Hepatocyte (in vitro differentiated cells): ENCODE results near the gene FBXL13. TPM values are rescaled to one million over a fixed set of nuclear protein-coding genes. Genes with fewer than 3 reads are reported as not detected.

Experiments
- DNase-seq: peaks from one replicate; pipeline ENCODE4 v3.0.0-alpha.2; 2016; ENCODE audit warnings: low spot score
- H2AFZ ChIP-seq: fragments of 200-600 bp; sonication (generic); 2 replicates; pipeline ENCODE4 v1.6.0; 2016; ENCODE audit warnings: antibody characterized with exemption, mild to moderate bottlenecking
- H3K27ac ChIP-seq: fragments of 200-600 bp; sonication (generic); 2 replicates; pipeline ENCODE4 v1.5.1; 2016; ENCODE audit warnings: mild to moderate bottlenecking
- H3K27me3 ChIP-seq: fragments of 200-600 bp; sonication (generic); 2 replicates; pipeline ENCODE4 v1.6.1; 2016
- H3K36me3 ChIP-seq: fragments of 200-600 bp; sonication (generic); replicated peaks from 2 replicates; pipeline ENCODE4 v1.5.1; 2016; ENCODE audit warnings: low read depth; ENCODE audit not compliant: insufficient read depth
- H3K4me1 ChIP-seq: fragments of 200-600 bp; sonication (generic); 2 replicates; pipeline ENCODE4 v1.5.1; 2016; ENCODE audit warnings: mild to moderate bottlenecking, moderate library complexity; ENCODE audit not compliant: insufficient read depth
- H3K4me2 ChIP-seq: fragments of 200-600 bp; sonication (generic); 2 replicates; pipeline ENCODE4 v1.6.0; 2016
- H3K4me3 ChIP-seq: fragments of 200-600 bp; sonication (generic); 2 replicates; pipeline ENCODE4 v1.5.1; 2016; ENCODE audit warnings: mild to moderate bottlenecking
- H3K79me2 ChIP-seq: fragments of 200-600 bp; sonication (generic); 2 replicates; pipeline ENCODE4 v1.6.0; 2017; ENCODE audit warnings: mild to moderate bottlenecking
- H3K9me2 ChIP-seq: fragments of 200-600 bp; sonication (generic); replicated peaks from 2 replicates; pipeline ENCODE4 v1.6.0; 2017; ENCODE audit warnings: mild to moderate bottlenecking; ENCODE audit not compliant: insufficient read depth
- H3K9me3 ChIP-seq: fragments of 200-600 bp; sonication (generic); 2 replicates; pipeline ENCODE4 v1.5.1; 2016; ENCODE audit warnings: low read depth, mild to moderate bottlenecking
- H4K20me1 ChIP-seq: fragments of 200-600 bp; sonication (generic); 2 replicates; pipeline ENCODE4 v1.6.0; 2016; ENCODE audit warnings: mild to moderate bottlenecking; ENCODE audit not compliant: insufficient read depth, poor library complexity, severe bottlenecking
- EZH2 ChIP-seq: fragments of 200-600 bp; sonication (generic); IDR thresholded peaks from 2 replicates; pipeline ENCODE4 v1.6.1; 2016; ENCODE audit warnings: antibody characterized with exemption, mild to moderate bottlenecking, borderline replicate concordance
- EZH2phosphoT487 ChIP-seq: fragments of 200-600 bp; sonication (generic); IDR thresholded peaks from one replicate; pipeline ENCODE4 v1.6.1; 2018; ENCODE audit warnings: antibody characterized with exemption, mild to moderate bottlenecking, low read depth, moderate library complexity; ENCODE audit not compliant: unreplicated experiment, severe bottlenecking
- WGBS: methylation state at CpG from one replicate; pipeline ENCODE4 v1.1.6; 2016; ENCODE audit warnings: low lambda C conversion rate; ENCODE audit errors: missing lambda C conversion rate; 5-methylcytosine and 5-hydroxymethylcytosine counted together
- polyA plus RNA-seq: library from polyadenylated mRNA; unstranded; fragments of >200 nt; fragmentation: Nextera tagmentation; extraction: Ambion mirVana; gene quantifications from 2 replicates; pipeline ENCODE4 v1.2.1, GENCODE V29; 2016
- total RNA-seq: library from RNA; depleted of rRNA; stranded (reverse); fragments of >200 nt; gene quantifications from 2 replicates; pipeline ENCODE4 v1.2.3, GENCODE V29; 2014
- TF ChIP-seq, protein P1 (sequence below): fragments of 200-600 bp; sonication (generic); IDR thresholded peaks from 2 replicates; pipeline ENCODE4 v1.5.1; 2016; ENCODE audit warnings: antibody characterized with exemption, mild to moderate bottlenecking; ENCODE audit not compliant: poor library complexity

The FBXL13 gene
- total and polyA plus RNA-seq, 2 experiments from 2014 or later, result 0.30 to 1.8 TPM

DNA sequence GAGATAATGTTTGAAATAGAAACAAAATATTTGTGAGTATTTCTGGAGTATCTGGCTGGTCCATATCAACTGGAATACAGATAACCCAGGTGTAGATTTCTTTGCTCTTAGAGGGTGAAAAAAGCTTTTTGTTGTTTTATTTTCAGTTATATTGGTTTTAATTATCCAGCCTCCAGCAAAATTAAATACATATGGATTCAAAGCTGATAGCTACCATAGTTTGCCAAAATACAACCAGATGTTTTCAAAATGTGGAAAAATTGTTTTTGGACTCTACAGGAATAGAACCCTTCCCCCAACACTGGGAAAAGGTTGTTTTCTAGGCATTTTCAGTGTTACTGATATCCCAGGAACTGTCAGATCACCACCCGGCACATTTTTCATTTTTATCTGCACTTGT is 131.7 kb downstream of the FBXL13 start:
- Histone ChIP-seq H3K27me3 (no peaks in the 10 kb centered on the region), H3K4me3 (no peak overlapping the region), H3K4me2 (no peak overlapping the region), H3K79me2 (no peaks in the 10 kb centered on the region), H3K36me3 (no peaks in the 10 kb centered on the region), H2AFZ (no peak overlapping the region), H3K9me2 (no peaks in the 10 kb centered on the region), H3K9me3 (no peaks in the 10 kb centered on the region), H3K4me1 (peaks cover 6% of the 10 kb centered on the region), H3K27ac (peak overlapping the region; percentile 7), H4K20me1 (no peaks in the 10 kb centered on the region)
- TF ChIP-seq EZH2 (no peak), EZH2phosphoT487 (no peak)
- TF ChIP-seq, protein P1, sequence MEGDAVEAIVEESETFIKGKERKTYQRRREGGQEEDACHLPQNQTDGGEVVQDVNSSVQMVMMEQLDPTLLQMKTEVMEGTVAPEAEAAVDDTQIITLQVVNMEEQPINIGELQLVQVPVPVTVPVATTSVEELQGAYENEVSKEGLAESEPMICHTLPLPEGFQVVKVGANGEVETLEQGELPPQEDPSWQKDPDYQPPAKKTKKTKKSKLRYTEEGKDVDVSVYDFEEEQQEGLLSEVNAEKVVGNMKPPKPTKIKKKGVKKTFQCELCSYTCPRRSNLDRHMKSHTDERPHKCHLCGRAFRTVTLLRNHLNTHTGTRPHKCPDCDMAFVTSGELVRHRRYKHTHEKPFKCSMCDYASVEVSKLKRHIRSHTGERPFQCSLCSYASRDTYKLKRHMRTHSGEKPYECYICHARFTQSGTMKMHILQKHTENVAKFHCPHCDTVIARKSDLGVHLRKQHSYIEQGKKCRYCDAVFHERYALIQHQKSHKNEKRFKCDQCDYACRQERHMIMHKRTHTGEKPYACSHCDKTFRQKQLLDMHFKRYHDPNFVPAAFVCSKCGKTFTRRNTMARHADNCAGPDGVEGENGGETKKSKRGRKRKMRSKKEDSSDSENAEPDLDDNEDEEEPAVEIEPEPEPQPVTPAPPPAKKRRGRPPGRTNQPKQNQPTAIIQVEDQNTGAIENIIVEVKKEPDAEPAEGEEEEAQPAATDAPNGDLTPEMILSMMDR, result no peak
- DNase-seq, result no peak
- WGBS, result 64% methylated on average over 1 of the region's 1 CpG

DNA sequence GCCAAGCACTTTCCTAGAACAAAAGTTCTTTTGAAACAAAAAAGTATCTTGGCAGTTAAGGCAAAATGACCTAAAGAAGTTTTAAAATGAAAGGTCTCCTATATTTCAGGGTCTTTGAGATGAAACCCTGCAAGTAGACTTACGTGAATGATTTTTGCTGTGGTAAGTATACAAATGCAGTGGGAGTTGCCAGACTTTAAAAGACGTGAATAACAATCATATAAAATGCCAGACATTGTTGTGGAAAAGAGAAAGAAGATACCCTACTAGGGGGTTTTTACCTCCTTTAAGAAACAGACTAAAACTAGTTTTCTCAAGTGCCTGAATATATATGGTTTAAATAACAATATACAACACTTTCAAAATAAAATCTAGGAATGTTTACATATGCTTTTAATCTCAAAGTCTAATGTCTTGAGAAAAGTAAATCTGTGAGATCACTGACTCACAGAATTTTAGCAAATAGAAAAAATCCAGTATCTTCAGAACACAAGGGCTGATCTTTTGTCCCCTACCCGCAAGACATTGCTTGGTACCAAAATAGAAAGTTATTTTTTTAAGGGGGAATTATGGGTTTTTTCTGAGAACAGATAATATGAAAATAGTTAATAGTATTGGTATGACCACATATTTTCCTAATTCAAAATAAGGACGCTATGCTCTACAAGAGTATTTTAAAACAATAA is 132.3 kb downstream of the FBXL13 start:
- H3K27ac ChIP-seq, result peak overlapping the region; percentile 7
- no peak for DNase-seq
- H3K9me3 ChIP-seq, result no peaks in the 10 kb centered on the region

DNA sequence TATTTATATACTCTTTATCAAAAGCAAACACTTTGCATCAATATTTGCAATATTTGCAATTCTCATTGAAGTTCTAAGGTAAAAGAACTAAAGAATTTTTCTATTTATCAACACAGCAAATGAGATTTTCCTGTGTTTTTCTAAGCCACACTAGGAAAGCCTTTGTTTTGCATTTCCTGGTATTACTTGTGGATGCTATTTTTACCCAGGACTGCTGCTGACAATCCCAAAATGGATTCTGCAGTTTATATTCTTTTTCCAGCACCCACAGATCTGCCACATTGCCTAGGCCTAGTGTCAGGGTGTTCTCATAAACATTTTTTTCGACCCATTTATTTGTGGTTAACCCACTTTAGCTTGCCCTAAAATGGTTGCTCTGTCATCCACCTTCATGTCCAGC is 135.9 kb downstream of the FBXL13 start:
- H3K27me3 ChIP-seq, result no peaks in the 10 kb centered on the region
- TF ChIP-seq, protein P1, result no peak
- no peak for TF ChIP-seq EZH2
- no peak for TF ChIP-seq EZH2phosphoT487
- 61% methylated on average over 1 of the region's 1 CpG for WGBS
- H3K36me3 ChIP-seq, result no peaks in the 10 kb centered on the region
- DNase-seq, result no peak
- H3K9me2 ChIP-seq, result no peaks in the 10 kb centered on the region
- peaks cover 3% of the 10 kb centered on the region for H3K79me2 ChIP-seq
- no peaks in the 10 kb centered on the region for H3K9me3 ChIP-seq
- H4K20me1 ChIP-seq, result no peaks in the 10 kb centered on the region
- H3K4me3 ChIP-seq, result no peak overlapping the region
- peaks cover 34% of the 10 kb centered on the region for H3K4me1 ChIP-seq
- H3K27ac ChIP-seq, result no peak overlapping the region
- H3K4me2 ChIP-seq, result no peak overlapping the region
- no peak overlapping the region for H2AFZ ChIP-seq

More for the DNA sequence above, 132.3 kb downstream of the FBXL13 start:
- Histone ChIP-seq H3K79me2 (peaks cover 3% of the 10 kb centered on the region), H3K36me3 (no peaks in the 10 kb centered on the region), H2AFZ (no peak overlapping the region), H3K9me2 (no peaks in the 10 kb centered on the region), H3K4me1 (peaks cover 6% of the 10 kb centered on the region), H3K4me3 (no peak overlapping the region), H3K4me2 (no peak overlapping the region), H4K20me1 (no peaks in the 10 kb centered on the region), H3K27me3 (no peaks in the 10 kb centered on the region)
- WGBS, result 59% methylated on average over 4 of the region's 4 CpGs
- TF ChIP-seq, protein P1, result no peak
- TF ChIP-seq EZH2, result no peak
- no peak for TF ChIP-seq EZH2phosphoT487
